HepG2 (cell line): Measurements from ENCODE around the gene TMEM185A. TPM values are rescaled to one million over a fixed set of nuclear protein-coding genes. Genes with fewer than 3 reads are reported as not detected.
A peak's percentile ranks its signal among the peaks of the same experiment; 100 is the strongest.
"Not testable (repeated sequence)": the region's sequence is repeated elsewhere in the genome, so short reads cannot be mapped to it uniquely, and the experiment has no call there.

Experiments
- ATAC-seq: fragments of 200-7000 bp; cut with Tn5 transposase; 3 replicates; pipeline ENCODE4 v1.9.1; 2020; ENCODE audit warnings: mild to moderate bottlenecking, moderate library complexity
- BruUV-seq: library from RNA; stranded (reverse); fragments of 400-500 nt; replicated peaks from 2 replicates; lab custom pipeline; 2021; lab: Mats Ljungman, UMichigan
- CTCF ChIA-PET: fragments of 300-600 bp; formaldehyde crosslinking; extraction: SDS; loops from one replicate; lab custom pipeline; 2021; ENCODE audit warnings: low total read pairs, inconsistent platforms, low intra/inter-chr PET ratio; lab: Yijun Ruan, JAX
- POLR2A ChIA-PET: fragments of 350-600 bp; sonication (Branson Sonifier 250); formaldehyde crosslinking; loops from one replicate; lab custom pipeline; 2020; ENCODE audit warnings: antibody characterized with exemption, inconsistent platforms; lab: Yijun Ruan, JAX
- DNase-seq: peaks from one replicate; pipeline ENCODE4 v3.0.0-alpha.2; 2015; ENCODE audit warnings: low spot score
- FAIRE-seq: peaks from 3 replicates; lab custom pipeline; 2011; peaks lifted over from hg19 to GRCh38; lab: Jason Lieb, UNC
- H2AFZ ChIP-seq: one replicate; pipeline ENCODE4 v1.6.1; 2011; ENCODE audit warnings: low read length, inconsistent platforms
- H3K27ac ChIP-seq: fragments of 300-600 bp; 3 replicates; pipeline ENCODE4 v1.8.0; 2011; ENCODE audit warnings: mixed run types, mild to moderate bottlenecking, mixed read lengths, low read length, inconsistent platforms; ENCODE audit not compliant: insufficient read depth; ENCODE audit errors: extremely low read length
- H3K27me3 ChIP-seq, 2 experiments: fragments of 200-600 bp in 1 of 2; 2 replicates in 1 of 2; 3 replicates in 1 of 2; pipeline versions ENCODE4 v1.6.0 to v1.8.0; 2011; ENCODE audit warnings: low read length in 2 of 2, mild to moderate bottlenecking in 2 of 2, moderate library complexity in 2 of 2, inconsistent platforms in 1 of 2; ENCODE audit not compliant: insufficient read depth in 2 of 2, control insufficient read depth in 1 of 2
- H3K36me3 ChIP-seq, 2 experiments: fragments of 200-600 bp in 1 of 2; replicated peaks in 1 of 2; 2 replicates in 1 of 2; 3 replicates in 1 of 2; pipeline versions ENCODE4 v1.5.1 to v1.8.0; 2011; ENCODE audit warnings: low read length in 2 of 2, inconsistent platforms in 1 of 2; ENCODE audit not compliant: insufficient read depth in 2 of 2, control insufficient read depth in 1 of 2
- H3K4me1 ChIP-seq: 2 replicates; pipeline ENCODE4 v1.5.1; 2012; ENCODE audit warnings: low read length, inconsistent platforms; ENCODE audit not compliant: insufficient read depth
- H3K4me2 ChIP-seq: 2 replicates; pipeline ENCODE4 v1.6.0; 2011; ENCODE audit warnings: low read depth, low read length, inconsistent platforms
- H3K4me3 ChIP-seq, 3 experiments: fragments of 200-600 bp in 1 of 3; sonication (generic), shearing (Covaris generic) in 1 of 3; replicated peaks in 1 of 3; 2 replicates each; pipeline ENCODE4 v1.5.1; 2011 to 2016; ENCODE audit warnings: low read length in 3 of 3, inconsistent platforms in 2 of 3, low read depth in 2 of 3, mild to moderate bottlenecking in 2 of 3, control low read depth in 1 of 3, mixed read lengths in 1 of 3; ENCODE audit not compliant: insufficient read depth in 1 of 3
- H3K79me2 ChIP-seq: one replicate; pipeline ENCODE4 v1.6.1; 2011; ENCODE audit warnings: low read length, inconsistent platforms; ENCODE audit not compliant: insufficient read depth
- H3K9ac ChIP-seq: 2 replicates; pipeline ENCODE4 v1.6.0; 2011; ENCODE audit warnings: mild to moderate bottlenecking, low read depth, low read length, inconsistent platforms; ENCODE audit not compliant: insufficient read depth
- H3K9me3 ChIP-seq: 2 replicates; pipeline ENCODE4 v1.5.1; 2012; ENCODE audit warnings: mild to moderate bottlenecking, low read length
- H4K20me1 ChIP-seq: 2 replicates; pipeline ENCODE4 v1.6.0; 2011; ENCODE audit warnings: inconsistent platforms, mild to moderate bottlenecking, low read length, moderate library complexity; ENCODE audit not compliant: insufficient read depth
- GPN1 ChIP-seq: sonication (generic); formaldehyde crosslinking; IDR thresholded peaks from 2 replicates; pipeline ENCODE4 v1.5.1; 2020; ENCODE audit warnings: missing genetic modification reagents, borderline replicate concordance
- IRX3 ChIP-seq: sonication (generic); formaldehyde crosslinking; IDR thresholded peaks from 2 replicates; pipeline ENCODE4 v1.8.1; 2023; ENCODE audit warnings: mild to moderate bottlenecking, low read depth, missing genetic modification reagents, borderline replicate concordance
- POLR2AphosphoS5 ChIP-seq: IDR thresholded peaks from 2 replicates; pipeline ENCODE4 v1.6.1; 2012; ENCODE audit warnings: low read depth, low read length
- REL ChIP-seq: sonication (generic); formaldehyde crosslinking; conservative IDR thresholded peaks from 2 replicates; pipeline ENCODE4 v1.8.0; 2022; ENCODE audit warnings: mild to moderate bottlenecking, missing genetic modification reagents, moderate library complexity
- UBTF ChIP-seq: sonication (generic); formaldehyde crosslinking; IDR thresholded peaks from 2 replicates; pipeline ENCODE4 v1.4.0; 2020; ENCODE audit warnings: mild to moderate bottlenecking, missing genetic modification reagents
- ZFP36L1 ChIP-seq: sonication (generic); formaldehyde crosslinking; IDR thresholded peaks from 2 replicates; pipeline ENCODE4 v1.8.0; 2022; ENCODE audit warnings: mild to moderate bottlenecking, missing genetic modification reagents, moderate library complexity
- ZNF432 ChIP-seq: sonication (generic); formaldehyde crosslinking; IDR thresholded peaks from 2 replicates; pipeline ENCODE4 v1.5.0; 2020; ENCODE audit warnings: missing genetic modification reagents, mild to moderate bottlenecking, borderline replicate concordance
- ZNF484 ChIP-seq: sonication (generic); formaldehyde crosslinking; IDR thresholded peaks from 2 replicates; pipeline ENCODE4 v1.5.1; 2020; ENCODE audit warnings: mild to moderate bottlenecking, low read depth, missing genetic modification reagents, borderline replicate concordance
- ZNF552 ChIP-seq: sonication (generic); formaldehyde crosslinking; IDR thresholded peaks from 2 replicates; pipeline ENCODE4 v1.9.0; 2022; ENCODE audit warnings: missing genetic modification reagents, mild to moderate bottlenecking, borderline replicate concordance
- WGBS: methylation state at CpG from one replicate; pipeline ENCODE4 v1.1.6; 2017; ENCODE audit warnings: low lambda C conversion rate; 5-methylcytosine and 5-hydroxymethylcytosine counted together
- in situ Hi-C: cut with HindIII; loops from 2 replicates; pipeline ENCODE4 v1.10.0; 2017; ENCODE audit warnings: low pct_unique_long_range_greater_than_20kb; ENCODE audit not compliant: extremely low pct_ligation_motif_present
- intact Hi-C: fragments of 100-400 bp; cut with micrococcal nuclease; formaldehyde crosslinking; loops from one replicate; pipeline ENCODE4 v1.10.0; 2022; ENCODE audit not compliant: unreplicated experiment
- polyA plus RNA-seq, 8 experiments: library from polyadenylated mRNA; depleted of rRNA in 3 of 8; stranded (reverse) in 7 of 8; unstranded in 1 of 8; fragments of >200 nt; fragmentation: Illumina TruSeq in 4 of 8; extraction: Trizol in 4 of 8; gene quantifications; 2 replicates each; pipeline versions ENCODE4 v1.2.1 to v1.2.3, GENCODE V29; 2011 to 2016; ENCODE audit warnings: low read depth in 4 of 8, missing spikeins in 1 of 8, mixed read lengths in 1 of 8; ENCODE audit not compliant: insufficient read depth in 1 of 8
- total RNA-seq, 5 experiments: library from RNA; depleted of rRNA; stranded (reverse); fragments of >200 nt; fragmentation: Illumina TruSeq; extraction: Trizol; gene quantifications; 2 replicates each; pipeline ENCODE4 v1.2.3, GENCODE V29; 2016; ENCODE audit warnings: low read depth in 1 of 5

TMEM185A gene
- total and polyA plus RNA-seq, 2 of the 13 experiments (the other 11 are each of a cell fraction or from before 2014, with no cell fraction given): 5.9 to 10.5 TPM

- H4K20me1 ChIP-seq, H2AFZ ChIP-seq, in situ Hi-C loops, H3K4me2 ChIP-seq, POLR2A ChIA-PET, H3K27ac ChIP-seq, H3K27me3 ChIP-seq, H3K79me2 ChIP-seq, H3K9me3 ChIP-seq, BruUV-seq, FAIRE-seq, CTCF ChIA-PET, intact Hi-C loops, H3K4me1 ChIP-seq, H3K4me3 ChIP-seq, H3K9ac ChIP-seq, DNase-seq, H3K36me3 ChIP-seq: not testable (repeated sequence)
- WGBS: no CpG with 5 or more reads among the region's 5 CpGs
- peak; percentile 75 for ATAC-seq
Measured at GRCh38 chrX:149656260-149656884, 24.8 kb upstream of the TMEM185A start.

DNA sequence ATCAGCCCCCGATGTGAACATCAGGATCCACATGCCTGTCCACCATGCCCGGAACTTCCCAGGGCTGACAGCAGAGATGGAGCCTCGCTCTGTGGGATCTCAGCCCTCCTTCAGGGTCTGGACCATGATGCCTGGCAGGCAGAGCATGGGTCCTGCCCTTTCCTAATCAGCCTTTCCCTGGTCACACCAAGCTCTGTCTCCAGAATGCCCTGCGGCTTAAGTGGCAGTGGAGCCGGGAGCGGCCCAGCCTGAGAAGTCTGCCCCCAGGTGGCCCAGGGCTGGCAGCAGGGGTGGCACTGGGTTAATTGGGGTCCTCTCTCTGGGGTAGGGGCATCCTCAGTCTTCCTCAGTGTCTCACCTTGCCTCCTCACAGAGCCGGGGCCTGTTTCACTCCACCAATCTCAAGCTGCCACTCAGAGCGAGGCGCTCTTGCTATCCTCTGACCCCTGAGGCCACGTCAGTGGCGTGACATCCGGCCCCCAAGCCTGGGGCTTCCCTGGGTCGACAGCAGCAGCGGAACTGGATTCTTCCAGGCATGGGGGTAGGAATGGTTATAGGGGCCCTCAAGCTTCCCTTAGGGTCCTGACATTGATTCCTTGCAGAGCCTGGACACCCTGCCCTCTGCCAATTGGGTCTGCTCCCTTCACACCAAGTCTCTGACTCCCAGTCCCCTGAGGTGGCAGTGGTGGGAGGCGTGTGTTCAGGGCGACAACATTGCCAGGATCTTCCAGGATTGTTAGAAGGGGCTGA, 20.8 kb upstream of the TMEM185A start:
- H3K4me3 ChIP-seq: no peak overlapping the region; a peak in 1 of 6 replicates
- no peaks in the 10 kb centered on the region for H3K79me2 ChIP-seq
- H3K9ac ChIP-seq: no peak overlapping the region
- H3K9me3 ChIP-seq: no peaks in the 10 kb centered on the region
- intact Hi-C loops: no loop called here
- ChIA-PET POLR2A (no interaction called here), CTCF (no interaction called here)
- WGBS: no CpG with 5 or more reads among the region's 16 CpGs
- DNase-seq (no peak), ATAC-seq (peak; percentile 22; the same call in 1 of the 3 replicates), FAIRE-seq (no peak)
- H3K4me1 ChIP-seq: no peaks in the 10 kb centered on the region
- H4K20me1 ChIP-seq: no peaks in the 10 kb centered on the region
- H2AFZ ChIP-seq: no peak overlapping the region
- no peak overlapping the region for H3K27ac ChIP-seq
- H3K4me2 ChIP-seq: no peak overlapping the region; the same call in 1 of the 2 replicates
- no TSS peak for BruUV-seq
- no peaks in the 10 kb centered on the region for H3K36me3 ChIP-seq
- no peaks in the 10 kb centered on the region; a peak in 1 of 5 replicates for H3K27me3 ChIP-seq
- in situ Hi-C loops: no loop called here
- no peak for TF ChIP-seq IRX3
- no peak for TF ChIP-seq POLR2AphosphoS5
- no peak for TF ChIP-seq ZFP36L1
- no peak for TF ChIP-seq ZNF484
- no peak for TF ChIP-seq UBTF (CRISPR knock-in tag)
- no peak for TF ChIP-seq GPN1 (CRISPR knock-in tag)
- TF ChIP-seq ZNF432: no peak
- TF ChIP-seq ZNF552 (CRISPR knock-in tag): no peak
- no peak for TF ChIP-seq REL (CRISPR knock-in tag)
